HG03066 (cell line): ENCODE measurements around the gene WEE1.

Source experiments
- ATAC-seq: cut with Tn5 transposase; IDR thresholded peaks from one replicate; pipeline ENCODE4 v1.9.1; 2021; ENCODE audit warnings: low read depth; ENCODE audit not compliant: unreplicated experiment

WEE1 gene

GRCh38 chr11:9565822-9566560 is 7.5 kb upstream of the WEE1 start:
- ATAC-seq, result peak; percentile 90

GRCh38 chr11:9566561-9567063 is 6.9 kb upstream of the WEE1 start:
- no peak for ATAC-seq

- no peak for ATAC-seq
These were observed 6.1 kb upstream of the WEE1 start for GRCh38 chr11:9567401-9567800.

DNA sequence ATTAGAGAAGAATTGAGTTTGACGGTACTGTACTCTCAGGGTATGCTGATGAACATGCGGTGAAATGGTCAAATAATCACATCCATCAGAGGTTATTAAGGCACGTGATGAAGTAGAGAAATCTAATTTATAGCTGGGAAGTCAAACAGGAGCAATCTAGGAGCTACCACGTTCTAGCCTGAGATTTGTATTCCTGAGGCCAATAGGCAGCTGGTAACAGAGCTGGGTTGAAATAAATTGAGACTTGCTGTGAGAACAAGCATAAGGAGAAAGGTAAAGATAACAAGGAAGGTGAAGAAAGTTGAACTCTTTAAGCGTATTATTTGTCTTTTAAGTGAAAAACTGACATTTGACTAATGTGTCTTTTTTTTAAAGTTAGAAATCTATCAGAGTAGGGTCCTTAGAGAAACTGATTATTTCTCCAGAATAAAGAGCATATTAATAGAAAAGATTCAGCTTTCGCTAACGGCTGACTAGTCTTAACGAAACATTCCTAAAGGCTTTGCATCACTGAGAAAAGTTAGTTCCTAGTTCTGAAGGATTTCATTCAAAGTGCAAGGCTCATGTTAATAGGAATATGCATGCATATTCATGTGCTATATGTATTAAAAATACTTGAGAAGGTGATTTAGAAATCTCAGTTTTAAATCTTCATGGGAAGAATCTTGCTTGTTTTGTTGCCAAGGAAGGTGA is 5.2 kb upstream of the WEE1 start:
- ATAC-seq, result no peak

DNA sequence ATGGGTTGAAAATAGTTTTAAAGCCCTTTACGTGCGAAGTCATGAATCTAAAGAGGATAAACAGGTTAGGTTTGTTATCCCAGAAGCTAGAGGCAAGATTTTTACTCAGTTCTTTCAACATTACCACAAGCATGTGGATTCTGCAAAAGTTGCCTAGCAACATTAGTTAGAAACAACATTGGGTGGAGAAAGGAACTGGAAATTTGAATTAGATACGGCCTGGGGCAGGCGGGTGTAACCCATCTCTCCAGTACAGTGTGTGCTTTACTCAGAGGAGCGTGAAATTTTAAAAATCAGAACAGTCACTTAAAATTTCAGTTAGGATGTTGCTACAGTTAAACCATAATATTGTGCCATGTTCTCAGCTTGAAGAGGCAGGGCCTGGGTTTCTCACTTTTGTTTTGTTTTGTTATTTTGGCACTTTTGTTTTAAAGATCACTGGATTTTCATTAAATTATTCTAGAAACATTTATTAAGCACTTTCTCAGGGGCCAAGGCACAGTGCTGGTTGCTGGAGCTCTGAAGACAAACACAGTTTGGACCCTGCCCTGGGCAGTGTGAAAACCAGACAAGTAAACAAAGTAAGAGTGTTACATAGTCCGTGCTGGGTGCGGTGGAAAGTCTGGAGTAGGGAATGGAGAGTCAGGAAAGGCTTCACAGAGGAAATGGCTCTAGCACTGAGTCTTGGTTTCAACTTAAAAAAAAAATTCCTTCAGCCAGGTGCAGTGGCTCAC is 4.4 kb upstream of the WEE1 start:
- ATAC-seq, result no peak

DNA sequence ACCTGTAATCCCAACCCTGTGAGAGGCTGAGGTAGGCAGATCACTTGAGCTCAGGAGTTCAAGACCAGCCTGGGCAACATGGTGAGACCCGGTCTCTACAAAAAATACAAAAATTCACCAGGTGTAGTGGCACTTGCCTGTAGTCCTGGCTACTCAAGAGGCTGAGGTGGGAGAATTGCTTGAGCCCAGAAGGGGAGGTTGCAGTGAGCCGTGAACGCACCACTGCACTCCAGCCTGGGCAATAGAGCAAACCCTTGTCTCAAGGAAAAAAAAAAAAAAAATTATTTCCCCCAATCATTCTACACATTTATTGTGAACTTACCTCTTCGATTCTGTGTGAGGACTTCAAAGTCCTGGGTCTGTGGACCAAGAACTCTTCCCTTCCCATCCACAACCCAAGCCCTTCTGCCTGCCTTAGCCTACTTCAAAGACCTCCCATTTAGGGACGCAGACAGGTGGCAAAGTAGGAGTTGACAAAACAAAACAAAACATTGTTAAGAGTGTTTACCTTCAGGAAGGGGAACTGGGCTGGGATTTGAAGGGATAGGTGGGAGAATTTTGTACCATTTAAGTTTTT is 3.8 kb upstream of the WEE1 start:
- no peak for ATAC-seq

DNA sequence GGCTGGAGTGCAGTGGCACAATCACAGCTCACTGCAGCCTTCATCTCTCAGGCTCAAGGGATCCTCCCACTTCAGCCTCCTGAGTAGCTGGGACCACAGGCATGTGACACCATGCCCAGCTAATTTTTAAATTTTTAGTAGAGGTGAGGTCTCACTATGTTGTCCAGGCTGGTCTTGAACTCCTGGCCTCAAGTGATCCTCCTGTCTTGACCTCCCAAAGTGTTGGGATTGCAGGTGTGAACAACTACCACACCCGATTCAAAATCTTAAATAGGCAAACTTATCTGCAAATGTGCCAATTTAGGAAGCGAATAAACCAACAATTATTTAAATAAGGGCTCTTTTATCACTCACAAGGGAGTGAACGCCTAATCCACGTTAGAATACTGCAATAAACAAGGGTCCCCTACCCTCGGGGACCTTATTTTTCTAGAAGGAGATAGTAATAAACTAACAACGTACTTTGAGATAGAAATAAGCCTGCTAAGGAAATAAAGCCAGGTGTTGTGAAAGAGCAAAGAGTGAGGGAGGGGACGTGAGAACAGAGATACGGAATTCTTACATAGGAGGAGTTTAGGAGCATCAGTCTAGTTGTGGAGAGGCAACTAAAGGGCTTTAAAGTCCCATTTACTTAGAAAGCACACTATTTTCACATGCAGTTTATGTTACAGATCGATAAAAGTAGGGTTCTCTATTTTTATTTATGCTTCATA is 3.0 kb upstream of the WEE1 start:
- no peak for ATAC-seq

- ATAC-seq, result no peak
These were observed 2.3 kb upstream of the WEE1 start for GRCh38 chr11:9571071-9571762.

GRCh38 chr11:9571763-9572115 is 1.7 kb upstream of the WEE1 start:
- ATAC-seq, result no peak

DNA sequence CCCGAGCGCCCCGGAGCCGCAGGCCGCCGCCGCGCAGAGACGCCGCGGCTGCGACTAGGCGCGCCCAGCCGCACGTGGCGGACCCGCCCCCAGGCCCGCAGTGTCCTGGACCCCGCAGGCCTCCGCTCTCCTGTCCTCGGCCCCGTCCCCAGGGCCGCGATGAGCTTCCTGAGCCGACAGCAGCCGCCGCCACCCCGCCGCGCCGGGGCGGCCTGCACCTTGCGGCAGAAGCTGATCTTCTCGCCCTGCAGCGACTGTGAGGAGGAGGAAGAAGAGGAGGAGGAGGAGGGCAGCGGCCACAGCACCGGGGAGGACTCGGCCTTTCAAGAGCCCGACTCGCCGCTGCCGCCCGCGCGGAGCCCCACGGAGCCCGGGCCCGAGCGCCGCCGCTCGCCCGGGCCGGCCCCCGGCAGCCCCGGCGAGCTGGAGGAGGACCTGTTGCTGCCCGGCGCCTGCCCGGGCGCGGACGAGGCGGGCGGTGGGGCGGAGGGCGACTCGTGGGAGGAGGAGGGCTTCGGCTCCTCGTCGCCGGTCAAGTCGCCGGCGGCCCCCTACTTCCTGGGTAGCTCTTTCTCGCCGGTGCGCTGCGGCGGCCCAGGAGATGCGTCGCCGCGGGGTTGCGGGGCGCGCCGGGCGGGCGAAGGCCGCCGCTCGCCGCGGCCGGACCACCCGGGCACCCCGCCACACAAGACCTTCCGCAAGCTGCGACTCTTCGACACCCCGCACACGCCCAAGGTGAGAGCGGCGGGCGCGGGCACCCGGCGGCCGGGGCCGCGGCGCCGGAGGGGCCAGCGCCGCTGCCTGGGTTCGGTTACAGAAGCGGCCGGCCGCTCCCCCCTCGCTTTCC is 528 bp downstream of the WEE1 start:
- ATAC-seq, result peak; percentile 21

- no peak for ATAC-seq
These were observed 1.3 kb downstream of the WEE1 start for GRCh38 chr11:9574622-9575259.

- no peak for ATAC-seq
These were observed 2.1 kb downstream of the WEE1 start for GRCh38 chr11:9575260-9576240.

- ATAC-seq, result no peak
These were observed 3.4 kb downstream of the WEE1 start for GRCh38 chr11:9576701-9577381.

DNA sequence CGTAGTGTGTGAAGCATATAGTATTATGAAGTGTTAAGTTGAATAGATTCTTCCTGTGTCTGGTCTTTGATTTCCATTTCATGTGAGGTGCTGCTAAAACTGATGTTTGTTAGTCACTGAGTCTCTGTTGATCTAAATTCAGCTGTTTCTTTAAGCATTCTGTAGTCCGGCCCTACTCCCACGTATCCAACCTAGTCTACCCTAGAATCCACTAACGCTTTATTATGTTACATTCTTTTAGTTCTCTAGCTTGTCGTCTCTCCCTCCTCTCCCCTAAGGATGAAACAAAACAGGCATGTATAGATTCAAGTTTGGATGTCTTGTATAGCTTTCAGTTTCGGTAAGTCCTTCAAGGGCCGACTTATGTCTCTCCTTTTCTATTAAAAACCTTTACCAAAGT is 4.1 kb downstream of the WEE1 start:
- no peak for ATAC-seq

DNA sequence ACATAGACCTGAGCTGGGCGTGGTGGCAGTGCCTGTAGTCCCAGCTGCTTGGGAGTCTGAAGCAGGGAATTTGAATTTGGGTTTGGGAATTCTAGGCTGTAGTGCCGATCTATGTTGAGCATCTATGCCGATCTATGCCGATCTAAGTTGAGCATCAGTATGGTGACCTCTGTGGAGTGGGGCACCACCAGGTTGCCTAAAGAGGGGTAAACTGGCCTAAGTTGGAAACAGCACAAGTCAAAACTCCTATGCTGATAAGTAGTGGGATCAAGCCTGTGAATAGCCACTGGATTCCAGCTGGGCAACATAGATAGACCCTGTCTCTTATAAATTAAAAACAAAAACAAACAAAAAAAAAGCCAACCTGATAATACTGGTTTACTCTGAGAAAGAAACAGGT is 7.4 kb downstream of the WEE1 start:
- ATAC-seq, result no peak

DNA sequence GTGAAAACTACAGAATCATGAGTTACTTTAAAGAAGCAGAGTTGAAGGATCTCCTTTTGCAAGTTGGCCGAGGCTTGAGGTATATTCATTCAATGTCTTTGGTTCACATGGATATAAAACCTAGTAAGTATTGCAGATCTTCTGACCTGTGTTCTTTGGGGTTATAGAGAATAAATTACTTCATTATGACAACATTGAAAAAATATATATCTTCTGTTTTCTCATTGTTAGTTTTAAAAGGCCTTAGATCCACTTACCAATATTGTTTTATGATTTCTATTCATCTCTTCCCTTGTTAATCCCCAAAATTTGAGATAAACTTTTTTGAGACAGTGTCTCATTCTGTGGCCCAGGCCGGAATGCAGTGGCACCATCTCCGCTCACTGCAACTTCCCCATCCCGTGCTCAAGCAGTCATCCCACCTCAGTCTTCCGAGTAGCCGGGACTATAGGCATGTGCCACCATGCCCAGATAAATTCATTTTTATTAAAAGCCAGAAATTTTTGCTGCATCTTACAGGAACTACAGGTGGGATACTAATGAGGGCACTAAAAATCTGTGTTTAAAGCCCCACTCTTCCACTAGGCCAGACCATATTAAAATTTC is 8.2 kb downstream of the WEE1 start:
- no peak for ATAC-seq
